ENCODE measurements around the gene NUP88.
A peak's percentile ranks its signal among the peaks of the same experiment; 100 is the strongest.

Gene NUP88

DNA sequence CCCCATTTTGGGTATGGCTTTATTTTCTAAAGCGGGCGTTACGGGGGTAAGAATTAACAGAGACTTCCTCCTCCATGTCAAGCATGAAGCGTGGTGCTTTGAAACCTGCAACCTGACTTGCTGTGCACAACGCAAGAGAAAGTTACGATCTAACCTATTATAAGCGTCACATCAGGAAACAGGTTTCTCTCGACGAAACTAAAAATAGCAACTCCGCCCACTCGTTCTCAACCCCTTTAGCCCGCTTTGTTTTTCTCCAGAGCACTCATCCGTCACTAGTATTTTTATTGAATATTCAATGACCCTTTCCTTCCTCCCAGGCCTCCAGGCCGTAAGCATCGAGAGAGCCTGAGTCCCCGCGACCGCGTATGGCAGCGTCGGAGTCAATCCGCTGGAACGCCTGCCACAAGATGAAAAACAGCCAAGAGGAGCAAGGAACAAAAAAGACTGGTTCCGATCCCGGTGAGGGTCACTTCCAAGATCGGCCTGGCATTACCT lies 555 bp downstream of the NUP88 start:
- DNase-seq = peak; percentile 62

DNA sequence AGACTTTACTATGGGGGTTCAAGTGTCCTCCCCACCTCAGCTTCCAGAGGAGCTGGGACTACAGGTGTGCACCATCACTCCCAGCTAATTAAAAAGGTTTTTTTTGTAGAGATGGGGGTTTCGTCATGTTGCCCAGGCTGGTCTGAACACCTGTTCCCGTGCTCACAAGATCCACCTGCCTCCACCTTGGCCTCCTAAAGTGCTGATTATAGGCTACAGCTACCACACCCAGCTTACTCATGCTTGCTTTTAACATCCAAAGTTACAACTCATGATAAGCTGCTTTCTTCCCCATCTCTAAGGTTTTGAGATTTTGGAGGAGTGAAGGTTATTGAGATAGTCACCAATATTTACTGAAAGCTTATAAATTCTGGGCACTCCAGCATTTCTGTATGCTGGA lies 2.6 kb downstream of the NUP88 start:
- DNase-seq = no peak

DNA sequence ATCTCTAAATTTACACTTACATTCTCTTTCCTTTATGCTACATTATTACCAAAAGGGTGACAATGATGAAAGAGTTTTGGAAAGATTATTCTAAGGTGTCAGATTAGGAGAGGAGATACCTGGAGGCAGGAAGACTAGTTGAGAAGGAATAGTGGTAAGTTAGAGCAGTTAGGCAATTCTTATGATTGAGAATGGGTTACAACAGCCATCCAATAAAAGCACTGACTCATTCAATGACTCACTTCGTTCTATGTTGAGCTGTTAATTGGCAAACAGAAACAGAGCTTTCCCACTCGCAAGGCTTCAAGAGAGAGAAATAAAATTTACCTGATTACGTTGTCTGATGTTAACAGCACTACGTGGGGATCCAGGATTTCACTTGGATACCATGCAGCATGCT lies 5.8 kb downstream of the NUP88 start:
- DNase-seq = no peak

DNA sequence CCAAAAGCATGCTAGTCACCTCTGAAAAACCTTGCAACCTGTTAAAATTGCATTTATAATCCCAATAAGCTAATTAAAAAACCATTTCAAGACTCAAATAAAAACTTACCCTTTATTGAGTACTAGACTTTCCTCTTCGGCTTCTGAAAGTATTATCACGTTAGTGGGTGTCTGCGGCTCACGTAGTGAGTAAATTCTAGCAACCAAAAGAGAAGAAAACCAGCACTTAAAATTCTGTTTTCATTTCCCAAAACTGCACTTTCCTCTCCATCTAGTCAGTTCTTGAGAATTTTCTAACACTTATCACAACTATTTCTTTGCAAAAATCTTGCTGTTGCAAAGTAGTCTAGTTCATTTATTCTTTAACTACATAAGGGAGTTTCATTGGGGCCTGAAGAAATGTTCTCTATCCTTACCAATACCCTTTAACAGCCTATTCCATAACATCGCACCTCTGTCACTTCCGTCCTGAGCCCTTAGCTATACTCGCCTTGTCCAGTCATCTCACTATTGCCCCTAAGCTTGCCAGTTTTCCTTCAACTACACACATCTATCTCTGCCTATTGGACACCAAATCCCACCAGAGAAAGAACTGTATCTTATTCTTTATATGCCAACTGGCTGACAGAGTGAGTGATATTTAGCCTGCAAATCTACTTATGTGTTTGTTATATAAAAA lies 8.7 kb downstream of the NUP88 start:
- no peak for DNase-seq

DNA sequence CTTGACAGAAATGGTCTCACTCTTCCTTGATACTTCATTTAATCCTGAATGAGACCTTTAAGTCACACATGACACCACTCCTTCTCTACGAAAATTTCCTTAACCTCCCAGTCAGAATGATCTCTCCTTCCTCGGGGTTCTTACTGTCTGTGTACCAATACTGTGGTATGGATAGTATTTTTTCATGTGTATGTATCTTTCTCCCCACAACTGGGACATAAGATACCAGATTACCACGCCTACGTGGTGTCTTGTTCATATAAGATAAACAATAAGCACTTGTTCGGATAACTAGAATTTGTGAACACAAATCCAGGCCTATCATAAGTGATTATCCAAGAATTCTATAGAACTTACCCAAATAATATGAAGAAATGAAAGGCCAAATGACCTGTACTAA lies 11.3 kb downstream of the NUP88 start:
- DNase-seq = no peak

DNA sequence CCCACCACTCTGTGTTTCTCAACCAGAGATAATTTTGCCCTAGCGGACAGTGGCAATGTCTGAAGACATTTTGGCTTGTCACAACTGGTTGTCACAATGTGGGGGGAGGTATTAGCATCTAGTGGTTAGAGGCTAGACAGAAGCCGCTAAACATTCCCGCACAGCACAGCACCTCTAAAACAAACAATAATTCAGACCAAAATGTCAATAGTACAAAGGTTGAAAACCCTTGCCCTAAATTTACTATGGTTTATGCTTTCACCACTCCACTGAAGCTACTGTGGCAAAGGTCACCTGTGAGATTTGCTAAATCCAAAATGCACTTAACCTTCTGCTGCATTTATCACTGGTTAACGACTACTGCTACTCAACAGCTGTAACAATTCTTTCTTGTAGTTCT lies 14.1 kb downstream of the NUP88 start:
- DNase-seq = no peak

DNA sequence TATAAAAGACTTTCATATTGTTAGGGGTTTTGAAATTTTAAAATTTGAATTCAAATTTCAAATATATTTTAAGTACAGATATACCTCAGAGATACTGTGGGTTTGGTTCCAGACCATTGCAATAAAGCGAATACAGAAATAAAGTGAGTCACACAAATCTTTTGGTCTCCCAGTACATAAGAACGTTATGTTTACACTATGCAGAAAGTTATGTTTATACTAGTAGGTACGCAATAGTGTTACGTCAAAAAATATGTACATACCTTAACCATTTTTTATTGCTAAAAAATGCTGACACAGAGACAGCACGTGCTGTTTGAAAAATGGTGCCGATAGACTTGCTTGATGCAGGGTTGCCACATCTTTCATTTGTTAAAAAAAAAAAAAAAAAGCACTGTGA lies 19.7 kb downstream of the NUP88 start:
- no peak for DNase-seq

DNA sequence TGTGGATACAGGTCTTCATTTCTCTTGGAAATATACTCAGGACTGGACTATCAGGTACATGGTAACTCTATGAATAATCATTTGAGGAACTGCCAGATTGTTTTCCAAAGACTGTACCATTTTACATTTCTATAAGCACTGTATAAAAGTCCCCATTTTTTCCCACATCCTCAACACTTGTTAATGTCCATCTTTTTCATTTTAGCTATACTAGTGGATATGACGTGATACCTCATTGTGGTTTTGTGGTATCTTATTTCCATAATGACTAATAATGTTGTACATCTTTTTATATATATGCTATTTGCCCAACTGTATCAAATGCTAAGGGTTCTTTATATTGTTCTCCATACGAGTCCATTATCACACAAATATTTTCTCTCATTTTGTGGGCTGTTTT lies 22.9 kb downstream of the NUP88 start:
- DNase-seq = no peak

DNA sequence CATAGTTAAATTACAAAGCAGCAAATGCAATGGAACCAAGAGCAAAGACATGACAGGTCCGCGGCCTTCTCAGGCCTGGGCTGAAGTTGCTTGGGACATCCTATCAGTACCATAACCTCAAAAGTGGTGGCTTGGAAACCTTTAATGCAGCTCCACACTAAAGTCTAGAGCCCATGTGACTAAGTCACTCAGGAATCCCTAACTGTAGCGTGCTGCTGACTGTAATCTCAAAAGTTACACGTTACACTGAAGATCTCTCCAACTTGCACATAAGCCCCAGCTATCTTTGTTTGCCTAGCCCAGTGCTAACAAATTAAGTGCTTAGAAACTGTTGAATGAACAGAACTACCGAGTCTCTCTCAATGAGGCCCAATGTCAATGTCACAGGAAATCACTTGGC lies 27.8 kb downstream of the NUP88 start:
- DNase-seq = no peak

DNA sequence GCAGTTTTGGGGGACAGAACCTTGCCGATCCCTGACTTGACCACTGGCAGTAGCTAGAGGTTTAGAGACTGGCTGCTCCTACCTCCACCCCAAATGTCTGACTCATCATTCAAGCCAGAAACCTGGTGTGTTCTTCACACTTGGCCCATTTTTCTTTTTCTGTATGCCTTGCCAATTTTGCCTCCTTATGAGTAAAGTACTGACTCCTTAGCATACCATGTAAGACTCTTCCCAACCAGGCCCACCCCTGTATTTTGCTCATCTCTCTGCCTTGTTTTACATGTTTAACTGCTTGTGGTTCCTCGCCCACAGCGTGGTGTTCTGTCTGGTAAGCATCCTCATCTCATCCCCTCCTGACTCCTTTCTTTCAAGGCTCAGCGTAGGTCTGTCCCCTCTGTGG lies 37.9 kb downstream of the NUP88 start:
- no peak for DNase-seq

DNA sequence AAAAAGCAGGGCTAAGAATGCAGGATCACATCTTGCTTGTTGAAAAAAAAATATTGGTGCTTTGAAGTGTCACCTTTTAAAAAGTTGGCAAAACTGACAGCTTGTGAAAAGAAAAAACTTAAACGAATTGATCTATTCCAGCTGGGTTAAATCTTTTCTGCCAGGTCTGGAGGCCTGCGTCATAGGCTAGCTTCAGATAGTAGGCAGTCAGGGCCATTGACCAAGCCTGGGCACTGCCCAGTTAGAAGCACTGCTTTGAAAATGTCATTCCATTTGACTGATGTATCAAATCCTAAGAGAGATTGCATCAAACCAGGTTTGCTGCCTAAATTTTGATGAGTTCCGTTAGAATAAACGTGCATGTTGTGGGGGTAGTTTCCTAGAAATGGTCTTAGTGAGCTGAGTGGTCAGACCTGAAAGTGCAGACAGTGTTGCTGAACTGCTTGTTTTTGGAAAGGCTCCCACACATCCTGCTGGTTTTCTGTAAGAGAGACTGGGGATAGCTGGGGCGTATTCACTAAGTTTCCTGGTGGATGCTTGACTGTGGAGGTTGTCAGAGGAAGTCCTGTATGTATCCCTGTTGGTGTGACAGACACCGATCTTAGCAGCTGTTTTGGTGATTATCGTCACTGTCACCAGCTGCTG lies 38.8 kb downstream of the NUP88 start:
- DNase-seq = no peak

DNA sequence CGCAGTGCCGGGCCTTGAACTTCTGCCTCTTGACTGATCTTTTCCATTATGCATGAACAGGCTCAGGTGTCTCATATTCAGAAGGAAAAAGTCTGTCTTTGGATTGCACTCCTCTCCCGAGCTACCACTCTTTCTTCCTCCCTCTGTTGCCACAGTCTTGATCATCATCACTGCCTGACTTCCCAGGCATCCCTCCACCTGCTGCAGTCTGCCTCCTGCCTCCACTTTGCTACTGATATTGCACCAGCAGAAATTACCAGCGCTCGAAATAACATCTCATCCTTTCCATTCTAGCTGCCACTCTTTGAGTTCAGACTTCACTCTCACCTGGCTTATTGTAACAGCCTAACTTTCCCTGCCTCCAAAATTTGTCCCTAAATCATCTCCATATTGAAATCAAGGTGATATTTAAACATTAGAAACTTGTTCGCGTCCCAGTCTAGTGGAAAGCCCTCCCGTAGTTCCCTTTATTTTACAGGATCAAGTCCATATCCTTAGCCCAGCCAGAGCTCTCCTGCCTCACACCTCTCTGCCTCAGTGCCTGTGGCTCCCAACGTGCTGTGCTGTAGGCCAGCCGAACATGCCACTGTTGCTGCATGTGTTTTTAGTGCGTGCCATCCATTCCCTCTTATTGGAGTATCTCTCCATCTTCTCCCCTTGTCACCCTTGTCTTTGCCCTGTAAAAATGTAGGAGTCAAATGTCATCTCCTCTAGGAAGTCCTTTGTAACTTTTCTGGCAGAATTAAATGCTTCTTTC lies 39.9 kb downstream of the NUP88 start:
- no peak for DNase-seq

DNA sequence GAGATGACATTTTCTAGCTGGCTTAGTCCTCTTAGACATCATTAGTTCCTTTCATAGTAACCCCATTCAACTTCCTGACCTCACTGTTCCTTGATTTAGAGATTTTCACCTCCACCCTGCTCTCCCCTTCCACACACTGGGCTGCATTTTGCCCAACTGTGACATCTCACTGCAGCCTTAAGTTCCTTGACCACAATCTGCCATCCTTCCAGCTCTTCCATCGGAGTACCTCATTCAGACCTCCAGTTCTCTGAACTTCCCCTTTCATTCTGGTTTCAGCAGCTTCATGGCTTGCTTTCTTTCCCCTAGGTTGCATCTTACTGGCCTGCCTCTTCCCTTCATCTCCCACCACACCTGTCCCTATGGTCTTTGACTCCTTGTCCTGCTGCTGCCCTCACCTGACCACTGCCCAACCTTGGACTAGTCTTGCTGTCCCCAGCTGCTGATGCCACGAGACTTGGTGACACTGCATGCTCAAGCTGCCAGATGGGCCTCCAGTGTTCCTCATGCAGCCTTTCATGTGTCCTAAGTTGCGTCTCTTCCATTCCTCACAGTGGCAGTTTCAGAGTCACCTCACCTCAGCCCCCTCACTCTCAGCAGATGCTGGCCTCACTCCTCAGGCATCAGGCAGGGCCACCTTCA lies 40.8 kb downstream of the NUP88 start:
- no peak for DNase-seq

DNA sequence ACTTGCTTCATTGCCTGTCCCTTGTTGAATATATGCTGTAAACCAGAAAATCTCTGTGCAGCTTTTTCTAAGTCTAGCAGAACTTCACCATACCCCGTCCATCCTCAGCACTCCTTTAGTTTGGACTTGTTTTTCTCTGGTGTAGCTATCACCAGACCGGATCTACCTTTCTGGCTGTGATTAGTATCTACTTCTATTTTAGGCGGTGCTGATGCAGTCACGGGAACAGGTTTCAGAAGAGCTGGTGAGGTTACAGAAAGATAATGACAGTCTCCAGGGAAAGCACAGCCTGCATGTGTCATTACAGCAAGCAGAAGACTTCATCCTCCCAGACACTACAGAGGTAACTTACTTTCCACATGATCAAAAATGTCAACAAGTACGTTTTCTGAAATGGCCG lies 46.4 kb downstream of the NUP88 start:
- DNase-seq = no peak

DNA sequence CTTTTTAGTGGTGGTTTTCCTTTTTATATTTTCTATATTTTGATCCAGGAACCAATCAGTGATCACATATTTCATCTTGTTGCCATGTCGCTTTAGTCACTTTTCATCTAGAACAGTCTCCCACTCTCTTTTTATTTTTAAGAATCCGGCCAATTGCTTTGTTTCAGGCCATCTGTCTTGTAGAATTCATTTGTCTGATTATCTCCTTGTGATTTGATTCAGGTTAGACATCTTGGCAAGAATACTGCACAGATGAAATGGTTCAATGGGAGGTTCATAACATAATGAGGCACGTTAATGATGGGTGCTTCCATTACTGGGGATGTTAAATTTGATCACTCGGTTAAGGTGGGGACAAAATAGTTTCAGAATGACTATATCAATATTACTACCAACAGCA lies 49.1 kb downstream of the NUP88 start:
- DNase-seq = no peak

DNA sequence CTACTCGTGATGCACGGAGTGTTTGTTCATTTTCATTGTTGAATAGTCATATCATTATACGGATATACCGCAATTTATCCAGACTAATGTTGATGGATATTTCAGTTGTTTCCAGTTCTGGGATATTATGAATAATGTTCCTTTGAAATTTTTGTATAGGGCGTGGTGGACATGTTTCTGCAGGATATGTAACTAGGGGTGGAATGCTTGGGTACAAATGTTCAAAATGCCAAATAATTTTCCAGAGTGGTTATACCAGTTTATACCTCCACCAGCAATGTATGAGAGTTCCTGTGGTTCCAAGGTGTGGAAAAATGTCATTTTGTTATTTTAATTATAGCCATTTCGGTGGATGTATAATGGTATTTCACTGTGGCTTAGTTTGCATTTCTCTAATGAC lies 53.6 kb downstream of the NUP88 start:
- DNase-seq = no peak

DNA sequence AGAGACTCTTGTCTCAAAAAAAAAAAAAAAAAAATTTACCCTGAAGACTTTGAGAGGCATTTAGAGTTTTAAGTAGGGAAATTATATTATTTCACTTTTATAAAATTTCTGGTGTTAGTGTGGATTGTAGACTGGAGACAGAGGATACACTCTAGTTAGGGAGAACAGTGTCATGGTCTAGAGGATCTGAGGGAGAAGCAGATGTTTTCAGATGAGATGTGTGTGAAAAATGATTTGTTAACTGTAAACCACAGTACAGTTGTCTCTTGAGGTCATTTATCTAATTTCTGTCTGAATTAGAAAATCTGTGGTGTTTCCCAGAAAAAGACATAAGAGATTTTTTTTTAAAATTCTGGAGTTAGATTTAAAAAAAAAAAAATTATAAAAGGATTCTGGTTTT lies 54.8 kb downstream of the NUP88 start:
- DNase-seq = no peak

DNA sequence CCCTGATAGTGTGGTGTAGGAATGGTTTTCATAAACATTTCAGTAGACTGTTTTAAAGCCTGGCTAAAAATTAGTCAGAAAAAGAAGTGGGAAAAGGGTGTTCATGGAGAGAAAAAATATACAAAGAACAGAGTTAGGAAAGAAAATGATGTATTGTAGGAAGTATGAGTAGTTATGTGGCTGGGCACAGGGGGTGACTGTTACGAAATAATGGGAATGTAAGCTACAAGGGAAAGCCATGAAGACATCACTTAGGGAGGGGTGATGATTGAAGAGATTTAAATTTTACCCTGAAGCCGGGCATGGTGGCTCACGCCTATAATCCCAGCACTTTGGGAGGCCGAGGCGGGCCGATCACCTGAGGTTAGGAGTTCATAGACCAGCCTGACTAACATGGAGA lies 55.3 kb downstream of the NUP88 start:
- DNase-seq = no peak

DNA sequence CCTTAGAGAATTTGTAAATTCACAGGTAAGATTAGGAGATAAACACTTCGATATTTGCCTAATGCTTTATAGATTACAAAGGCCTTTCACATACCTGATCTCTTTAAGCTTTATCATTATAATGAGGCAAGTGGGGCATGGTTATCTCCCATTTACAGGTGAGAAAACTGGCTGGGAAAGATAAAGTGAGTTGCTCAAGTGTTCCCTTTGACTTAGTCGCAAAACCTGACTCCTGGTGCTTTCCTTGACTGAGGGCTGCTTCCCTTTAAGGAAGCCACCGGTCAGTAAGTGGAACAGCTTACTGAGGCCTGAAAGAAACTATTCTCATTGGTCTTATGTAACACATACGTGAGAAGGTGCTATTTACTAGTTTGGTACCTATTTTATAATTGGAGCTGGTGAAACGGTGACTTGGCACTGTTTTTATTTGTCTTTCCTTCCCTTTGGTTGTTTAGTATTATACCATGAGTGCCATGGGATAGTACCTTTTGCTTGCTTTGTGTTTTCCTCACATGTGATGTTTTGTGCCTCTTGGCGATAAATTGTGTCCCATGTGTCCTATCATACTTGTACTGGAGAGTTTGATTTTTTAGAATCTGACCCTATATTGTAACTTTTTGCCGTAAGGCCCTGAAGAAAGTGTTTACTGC lies 57.2 kb downstream of the NUP88 start:
- no peak for DNase-seq

DNA sequence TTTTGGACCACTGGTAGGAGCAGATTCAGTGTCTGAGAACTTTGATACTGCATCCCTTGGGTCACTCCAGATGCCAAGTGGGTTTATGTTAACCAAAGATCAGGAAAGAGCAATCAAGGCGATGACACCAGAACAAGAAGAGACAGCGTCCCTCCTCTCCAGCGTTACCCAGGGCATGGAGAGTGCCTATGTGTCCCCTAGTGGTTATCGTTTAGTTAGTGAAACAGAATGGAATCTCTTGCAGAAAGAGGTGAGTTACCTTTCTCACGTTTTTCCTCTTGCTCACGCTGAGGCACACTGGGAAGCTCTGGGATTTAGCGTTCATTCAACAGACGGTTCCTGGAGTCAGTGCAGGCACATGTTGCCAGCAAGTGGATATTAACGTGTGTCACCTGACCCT lies 58.0 kb downstream of the NUP88 start:
- DNase-seq = no peak

DNA sequence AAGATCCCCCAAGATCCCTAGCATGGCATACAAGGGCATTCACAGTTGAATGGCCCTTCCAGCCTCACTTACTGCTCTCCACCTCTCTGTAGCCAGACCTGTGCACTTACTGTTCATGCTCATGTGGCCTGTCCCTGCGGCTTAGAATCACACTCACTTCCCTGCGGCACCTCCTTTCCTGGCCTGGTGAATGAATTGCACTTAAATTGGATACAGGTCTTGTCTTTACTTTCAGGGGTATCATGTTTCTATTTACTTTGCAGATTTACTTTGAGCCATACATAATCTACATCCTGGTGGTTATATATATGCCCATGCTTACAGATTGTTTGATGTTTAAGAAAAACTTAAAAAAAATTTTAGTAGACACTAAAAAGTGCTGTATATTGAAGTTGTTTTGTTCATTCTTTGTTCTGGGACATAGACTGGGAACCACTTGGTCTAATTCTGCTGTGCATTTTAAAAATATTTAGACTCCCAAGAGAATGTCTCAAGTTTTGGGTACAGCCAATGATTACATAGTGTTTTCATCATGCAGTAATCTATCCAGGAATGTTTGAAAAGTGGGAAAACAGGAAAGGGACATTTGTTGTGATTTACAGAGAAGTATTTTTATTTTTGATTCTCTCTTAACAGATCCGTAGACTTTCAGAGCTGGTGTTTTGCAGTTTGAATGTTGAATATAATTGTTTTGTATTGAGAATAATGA lies 63.9 kb downstream of the NUP88 start:
- DNase-seq = no peak

DNA sequence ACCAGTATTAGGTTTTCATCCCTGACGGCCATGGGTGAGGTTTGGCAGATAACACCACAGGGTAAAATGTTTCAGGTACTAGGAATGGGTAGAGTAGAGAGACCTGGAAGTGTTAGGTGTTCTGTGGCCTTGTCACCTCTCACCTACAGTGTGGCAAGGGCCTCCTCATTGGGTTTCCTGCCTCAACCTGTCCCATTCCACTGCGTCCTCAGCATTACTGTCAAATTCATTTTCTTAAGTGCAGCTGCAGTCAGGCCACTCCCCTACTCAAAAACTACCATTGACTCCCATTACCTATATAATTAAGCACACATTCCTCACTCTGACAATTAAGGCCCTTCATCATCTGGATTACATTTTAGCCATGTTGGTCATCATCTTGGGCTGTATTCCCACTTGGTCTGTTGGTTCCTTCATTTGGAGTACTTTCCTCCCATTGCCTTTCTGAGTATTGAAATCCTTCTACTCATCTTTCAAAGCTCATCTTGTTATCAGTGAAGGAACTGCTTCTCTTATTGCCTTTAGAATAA lies 64.5 kb downstream of the NUP88 start:
- no peak for DNase-seq

Data from CD4-positive, alpha-beta T cell treated with Interleukin-6 for 4 hours (primary cell).